Duodenal mucosa (tissue), 2 donors: ENCODE results near the gene HBQ1.
"Not testable (repeated sequence)": the region's sequence is repeated elsewhere in the genome, so short reads cannot be mapped to it uniquely, and the experiment has no call there.

Experiments used
- H3K27ac ChIP-seq: one replicate; pipeline ENCODE4 v1.7.0; 2013; ENCODE audit warnings: low read depth, low read length
- H3K27me3 ChIP-seq, 2 donors: one replicate each; pipeline ENCODE4 v1.7.0; 2013; ENCODE audit warnings: low read length in 2 of 2, control low read depth in 1 of 2; ENCODE audit not compliant: insufficient read depth in 2 of 2, control insufficient read depth in 1 of 2
- H3K36me3 ChIP-seq, 2 donors: one replicate each; pipeline ENCODE4 v1.7.0; 2013; ENCODE audit warnings: low read length in 2 of 2, control low read depth in 1 of 2; ENCODE audit not compliant: insufficient read depth in 2 of 2, control insufficient read depth in 1 of 2
- H3K4me1 ChIP-seq, 2 donors: one replicate each; pipeline ENCODE4 v1.7.0; 2013; ENCODE audit warnings: low read length in 2 of 2, control low read depth in 1 of 2; ENCODE audit not compliant: insufficient read depth in 2 of 2, control insufficient read depth in 1 of 2
- H3K4me3 ChIP-seq, 2 donors: one replicate each; pipeline ENCODE4 v1.7.0; 2013; ENCODE audit warnings: low read length in 2 of 2, low read depth in 1 of 2
- H3K9ac ChIP-seq, 2 donors: one replicate each; pipeline ENCODE4 v1.7.0; 2013; ENCODE audit warnings: low read length in 2 of 2, low read depth in 1 of 2
- H3K9me3 ChIP-seq, 2 donors: one replicate each; pipeline ENCODE4 v1.7.0; 2013; ENCODE audit warnings: low read length in 2 of 2, control low read depth in 1 of 2; ENCODE audit not compliant: control insufficient read depth in 1 of 2

Gene HBQ1

GRCh38 chr16:146646-147045 lies 33.6 kb upstream of the HBQ1 start:
- Histone ChIP-seq H3K27me3 (peaks cover 0 to 9% of the 10 kb centered on the region in 2 donors), H3K9me3 (no peaks in the 10 kb centered on the region)

GRCh38 chr16:149024-149660 lies 31.1 kb upstream of the HBQ1 start:
- no peaks in the 10 kb centered on the region for H3K9me3 ChIP-seq
- H3K36me3 ChIP-seq = no peaks in the 10 kb centered on the region
- no peak overlapping the region for H3K4me3 ChIP-seq
- no peaks in the 10 kb centered on the region for H3K4me1 ChIP-seq
- peaks cover 0 to 9% of the 10 kb centered on the region in 2 donors for H3K27me3 ChIP-seq
- H3K9ac ChIP-seq = no peak overlapping the region
- no peak overlapping the region for H3K27ac ChIP-seq

More at GRCh38 chr16:146646-147045, 33.6 kb upstream of the HBQ1 start:
- Histone ChIP-seq H3K36me3 (no peaks in the 10 kb centered on the region), H3K4me3 (no peak overlapping the region), H3K27ac (no peak overlapping the region), H3K9ac (no peak overlapping the region), H3K4me1 (no peaks in the 10 kb centered on the region)

GRCh38 chr16:152141-153128 lies 27.8 kb upstream of the HBQ1 start, which contains the start of gene HBZ:
Gene HBZ, plus strand, starts transcription at chr16:152644. Its CDS starts 266 bp downstream, at chr16:152910.
- Histone ChIP-seq H3K27ac (no peak within 1 kb of the TSS), H3K4me1 (peaks cover 0 to 6% of the 10 kb centered on the region in 2 donors), H3K36me3 (no peaks in the 10 kb centered on the region), H3K9me3 (no peaks in the 10 kb centered on the region), H3K9ac (no peak within 1 kb of the TSS), H3K4me3 (no peak within 1 kb of the TSS), H3K27me3 (peaks cover 9 to 17% of the 10 kb centered on the region in 2 donors)

GRCh38 chr16:153129-153521 lies 27.1 kb upstream of the HBQ1 start:
- H3K4me1 ChIP-seq, H3K36me3 ChIP-seq, H3K9me3 ChIP-seq, H3K4me3 ChIP-seq, H3K27ac ChIP-seq, H3K9ac ChIP-seq: not testable (repeated sequence)
- H3K27me3 ChIP-seq = peaks cover 9 to 17% of the 10 kb centered on the region in 2 donors

- H3K36me3 ChIP-seq, H3K4me3 ChIP-seq, H3K9me3 ChIP-seq, H3K27ac ChIP-seq, H3K4me1 ChIP-seq, H3K9ac ChIP-seq: not testable (repeated sequence)
- H3K27me3 ChIP-seq = peaks cover 9 to 15% of the 10 kb centered on the region in 2 donors
These were observed 26.6 kb upstream of the HBQ1 start for GRCh38 chr16:153550-154216.

- peaks cover 0 to 6% of the 10 kb centered on the region in 2 donors for H3K4me1 ChIP-seq
- H3K36me3 ChIP-seq = no peaks in the 10 kb centered on the region
- H3K9me3 ChIP-seq = no peaks in the 10 kb centered on the region
- no peak overlapping the region for H3K27ac ChIP-seq
- H3K9ac ChIP-seq = peak overlapping the region in 1 of 2 donors; percentile 23
- peaks cover 9 to 11% of the 10 kb centered on the region in 2 donors for H3K27me3 ChIP-seq
- peak overlapping the region; percentile 50 to 57 for H3K4me3 ChIP-seq
These were observed 25.8 kb upstream of the HBQ1 start for GRCh38 chr16:154217-155030.

GRCh38 chr16:155031-155398 lies 25.2 kb upstream of the HBQ1 start:
- Histone ChIP-seq H3K27me3 (peaks cover 9 to 12% of the 10 kb centered on the region in 2 donors), H3K9me3 (no peaks in the 10 kb centered on the region), H3K36me3 (no peaks in the 10 kb centered on the region), H3K27ac (no peak overlapping the region), H3K4me1 (peaks cover 0 to 6% of the 10 kb centered on the region in 2 donors), H3K4me3 (peak overlapping the region; percentile 50 to 57), H3K9ac (no peak overlapping the region)

- no peaks in the 10 kb centered on the region for H3K36me3 ChIP-seq
- no peak overlapping the region for H3K4me3 ChIP-seq
- H3K27me3 ChIP-seq = peaks cover 9 to 17% of the 10 kb centered on the region in 2 donors
- H3K27ac ChIP-seq = no peak overlapping the region
- no peak overlapping the region for H3K9ac ChIP-seq
- H3K9me3 ChIP-seq = no peaks in the 10 kb centered on the region
- peaks cover 0 to 6% of the 10 kb centered on the region in 2 donors for H3K4me1 ChIP-seq
These were observed 21.0 kb upstream of the HBQ1 start for GRCh38 chr16:159136-159849.

GRCh38 chr16:160242-160641 lies 20.0 kb upstream of the HBQ1 start:
- H3K9me3 ChIP-seq, H3K36me3 ChIP-seq, H3K4me3 ChIP-seq, H3K4me1 ChIP-seq, H3K27ac ChIP-seq, H3K9ac ChIP-seq: not testable (repeated sequence)
- peaks cover 9 to 12% of the 10 kb centered on the region in 2 donors for H3K27me3 ChIP-seq
